ENCODE measurements around the gene CBX1.

The CBX1 gene

DNA sequence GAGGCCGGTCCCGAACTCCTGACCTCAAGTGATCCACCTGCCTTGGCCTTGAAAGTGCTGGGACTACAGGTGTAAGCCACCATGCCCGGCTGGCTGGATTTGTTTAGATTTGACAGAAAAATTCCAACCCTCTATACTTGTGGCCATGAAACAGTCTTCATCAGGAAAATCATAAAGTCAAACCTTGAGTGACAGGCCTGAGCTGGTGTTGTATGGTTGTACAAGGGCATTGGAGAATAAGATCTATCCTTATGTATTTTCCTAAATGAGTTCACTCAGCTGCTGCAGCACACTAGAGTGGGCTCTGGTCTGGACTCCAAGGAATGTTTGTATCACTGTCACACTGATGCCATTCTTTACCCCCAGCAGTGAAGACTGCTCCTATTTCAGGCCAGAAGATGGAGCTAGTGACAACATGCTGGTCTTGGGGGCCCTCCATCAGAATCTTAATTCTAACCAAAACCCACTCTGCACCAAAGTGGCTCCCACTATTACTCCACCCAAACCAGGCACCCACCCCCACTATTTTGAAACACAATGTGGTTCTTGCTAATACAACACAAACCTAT, 33.7 kb upstream of the CBX1 start:
- Histone ChIP-seq H3K79me2 (ENCODE audit: control insufficient read depth, low read length) (no peaks in the 10 kb centered on the region), H3K9me2 (replicated peaks; ENCODE audit: control insufficient read depth, low read length) (no peaks in the 10 kb centered on the region), H3K9me3 (ENCODE audit: control insufficient read depth, insufficient read depth, low read length) (no peaks in the 10 kb centered on the region), H3K27ac (ENCODE audit: low read depth, low read length) (no peak overlapping the region), H3F3A (ENCODE audit: control insufficient read depth, insufficient read depth) (no peaks in the 10 kb centered on the region), H4K20me1 (ENCODE audit: control insufficient read depth, insufficient read depth, low read depth, low read length) (no peaks in the 10 kb centered on the region), H3K4me2 (ENCODE audit: low read length) (no peak overlapping the region), H3K4me3 (ENCODE audit: low read length) (no peak overlapping the region), H3K4me1 (ENCODE audit: control insufficient read depth, low read length) (0 out of 2 replicates have a peak, but pooled peaks cover 4% of the 10 kb centered on the region), H3K36me3 (ENCODE audit: control insufficient read depth, low read length) (no peaks in the 10 kb centered on the region), H3K27me3 (ENCODE audit: control insufficient read depth, low read length) (peaks cover 6% of the 10 kb centered on the region)
- TF ChIP-seq EZH2phosphoT487 (IDR thresholded peaks at IDR 0.05; ENCODE audit: borderline replicate concordance, low read length) (no peak), CTCF (IDR thresholded peaks at IDR 0.05; ENCODE audit: low read depth, low read length, poor library complexity, severe bottlenecking) (peak; percentile 45)

DNA sequence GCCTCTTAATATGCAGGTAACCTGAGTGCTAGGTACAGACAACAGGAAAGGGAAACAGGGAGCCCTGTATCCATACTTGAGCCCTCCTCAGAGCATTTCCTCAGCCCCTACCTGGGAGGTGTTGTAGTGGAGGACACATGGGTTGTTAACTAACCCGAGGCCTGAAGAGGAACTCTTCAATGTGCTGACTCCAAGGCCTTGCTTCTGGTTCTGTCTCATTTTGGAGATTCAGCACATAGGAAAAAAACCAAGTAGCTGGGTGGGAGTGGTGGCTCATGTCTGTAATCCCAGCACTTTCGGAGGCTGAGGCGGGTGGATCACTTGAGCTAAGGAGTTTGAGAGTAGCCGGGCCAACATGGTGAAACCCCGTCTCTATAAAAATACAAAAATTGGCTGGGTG, 31.1 kb upstream of the CBX1 start:
- Histone ChIP-seq H3F3A (ENCODE audit: control insufficient read depth, insufficient read depth) (no peaks in the 10 kb centered on the region), H4K20me1 (ENCODE audit: control insufficient read depth, insufficient read depth, low read depth, low read length) (no peaks in the 10 kb centered on the region), H3K79me2 (ENCODE audit: control insufficient read depth, low read length) (no peaks in the 10 kb centered on the region), H3K36me3 (ENCODE audit: control insufficient read depth, low read length) (no peaks in the 10 kb centered on the region), H3K9me3 (ENCODE audit: control insufficient read depth, insufficient read depth, low read length) (no peaks in the 10 kb centered on the region), H3K4me1 (ENCODE audit: control insufficient read depth, low read length) (no peaks in the 10 kb centered on the region), H3K4me2 (ENCODE audit: low read length) (no peak overlapping the region), H3K27ac (ENCODE audit: low read depth, low read length) (no peak overlapping the region), H3K4me3 (ENCODE audit: low read length) (no peak overlapping the region), H3K27me3 (ENCODE audit: control insufficient read depth, low read length) (no peaks in the 10 kb centered on the region), H3K9me2 (replicated peaks; ENCODE audit: control insufficient read depth, low read length) (no peaks in the 10 kb centered on the region)
- TF ChIP-seq CTCF (IDR thresholded peaks at IDR 0.05; ENCODE audit: low read depth, low read length, poor library complexity, severe bottlenecking) (no peak), EZH2phosphoT487 (IDR thresholded peaks at IDR 0.05; ENCODE audit: borderline replicate concordance, low read length) (no peak)

GRCh38 chr17:48131216-48131824, 30.0 kb upstream of the CBX1 start:
- H3K79me2 ChIP-seq (ENCODE audit: control insufficient read depth, low read length) = no peaks in the 10 kb centered on the region
- no peak overlapping the region for H3K4me2 ChIP-seq (ENCODE audit: low read length)
- no peaks in the 10 kb centered on the region for H3K9me3 ChIP-seq (ENCODE audit: control insufficient read depth, insufficient read depth, low read length)
- H3F3A ChIP-seq (ENCODE audit: control insufficient read depth, insufficient read depth) = no peaks in the 10 kb centered on the region
- TF ChIP-seq EZH2phosphoT487 (IDR thresholded peaks at IDR 0.05; ENCODE audit: borderline replicate concordance, low read length) (no peak), CTCF (IDR thresholded peaks at IDR 0.05; ENCODE audit: low read depth, low read length, poor library complexity, severe bottlenecking) (peak; percentile 76)
- no peak overlapping the region for H3K4me3 ChIP-seq (ENCODE audit: low read length)
- H3K36me3 ChIP-seq (ENCODE audit: control insufficient read depth, low read length) = no peaks in the 10 kb centered on the region
- H3K4me1 ChIP-seq (ENCODE audit: control insufficient read depth, low read length) = no peaks in the 10 kb centered on the region
- no peaks in the 10 kb centered on the region for H3K27me3 ChIP-seq (ENCODE audit: control insufficient read depth, low read length)
- H4K20me1 ChIP-seq (ENCODE audit: control insufficient read depth, insufficient read depth, low read depth, low read length) = no peaks in the 10 kb centered on the region
- H3K9me2 ChIP-seq (replicated peaks; ENCODE audit: control insufficient read depth, low read length) = no peaks in the 10 kb centered on the region
- no peak overlapping the region for H3K27ac ChIP-seq (ENCODE audit: low read depth, low read length)

Measured in DOHH2 (cell line).